Measurements from ENCODE around the gene SERPINB1. TPM values are rescaled to one million over a fixed set of nuclear protein-coding genes. Genes with fewer than 3 reads are reported as not detected.

The SERPINB1 gene
- total RNA-seq, 1 experiment from 2014 or later, result 18.4 TPM

- Histone ChIP-seq H2BK5ac (ENCODE audit: insufficient read length, low read length) (no peak overlapping the region), H3K14ac (ENCODE audit: insufficient read depth, low read length) (no peak overlapping the region), H3K9ac (ENCODE audit: extremely low read depth, insufficient read length, low read length) (no peak overlapping the region), H2BK12ac (ENCODE audit: insufficient read length, low read depth, low read length) (no peak overlapping the region), H2BK120ac (ENCODE audit: low read depth, low read length, poor library complexity, severe bottlenecking) (no peak overlapping the region), H4K5ac (ENCODE audit: insufficient read length, low read depth, low read length) (no peak overlapping the region), H3K56ac (ENCODE audit: insufficient read length, low read depth, low read length) (no peak overlapping the region), H3K9me3 (ENCODE audit: control insufficient read depth, low read depth, low read length) (no peaks in the 10 kb centered on the region), H2BK15ac (ENCODE audit: low read depth, low read length) (no peak overlapping the region), H4K91ac (ENCODE audit: insufficient read length, low read depth, low read length) (no peak overlapping the region), H3K79me1 (ENCODE audit: insufficient read depth, low read depth, low read length, poor library complexity, severe bottlenecking) (no peaks in the 10 kb centered on the region), H3K27ac (ENCODE audit: insufficient read length, low read depth, low read length) (no peak overlapping the region), H3K4ac (ENCODE audit: low read depth, low read length) (no peak overlapping the region), H3K4me1 (ENCODE audit: insufficient read depth, low read length) (peaks cover 6% of the 10 kb centered on the region; the same call in 1 of the 2 replicates), H2AFZ (ENCODE audit: low read length) (no peak overlapping the region), H2BK20ac (ENCODE audit: low read depth, low read length, poor library complexity, severe bottlenecking) (no peak overlapping the region), H3K79me2 (ENCODE audit: insufficient read depth, low read length) (no peaks in the 10 kb centered on the region), H3K27me3 (ENCODE audit: insufficient read depth, low read length) (no peaks in the 10 kb centered on the region), H4K20me1 (ENCODE audit: control insufficient read depth, insufficient read depth, insufficient read length) (no peaks in the 10 kb centered on the region), H3K23me2 (ENCODE audit: insufficient read length, low read depth, low read length, poor library complexity, severe bottlenecking) (peaks cover 3% of the 10 kb centered on the region), H3K23ac (ENCODE audit: insufficient read length, low read depth, low read length) (no peak overlapping the region), H2AK5ac (ENCODE audit: insufficient read length, low read length) (no peak overlapping the region), H3K4me2 (ENCODE audit: insufficient read depth, insufficient read length, low read length) (no peak overlapping the region), H3T11ph (ENCODE audit: low read length) (no peak overlapping the region), H3K18ac (ENCODE audit: insufficient read length, low read depth, low read length) (no peak overlapping the region), H4K8ac (replicated peaks; ENCODE audit: insufficient read length, low read depth, low read length) (no peak overlapping the region)
- WGBS (ENCODE audit: extremely low coverage, insufficient read length, low lambda C conversion rate), result no CpG with 5 or more reads among the region's 3 CpGs
- Mint-ChIP-seq H3K27ac (no peak overlapping the region), H3K4me3 (no peak overlapping the region), H3K4me1 (peaks cover 15 to 17% of the 10 kb centered on the region in 2 experiments), H3K27me3 (ENCODE audit: low read depth) (no peaks in the 10 kb centered on the region), H3K36me3 (ENCODE audit: insufficient read depth in 1 of 3, low read depth in 3 of 3) (peaks cover 5 to 39% (median 30%) of the 10 kb centered on the region in 3 experiments; a peak in 6 of 7 replicates), H3K9me3 (no peaks in the 10 kb centered on the region)
- no peak for TF ChIP-seq CTCF (conservative IDR thresholded peaks at IDR 0.05)
- no peak for DNase-seq
Observed at GRCh38 chr6:2838251-2838650, 3.4 kb downstream of the SERPINB1 start.
